CD4-positive, alpha-beta T cell treated with Interleukin-2 at 100 ng/mL for 4 hours (primary cell): ENCODE data around the gene PDE4C.

Experiments used
- DNase-seq: peaks from one replicate; pipeline ENCODE4 v3.0.0-alpha.2; 2020; ENCODE audit warnings: low spot score

PDE4C gene

GRCh38 chr19:18198374-18198773 is 27.9 kb downstream of the PDE4C start:
- no peak for DNase-seq

GRCh38 chr19:18197941-18198340 is 28.3 kb downstream of the PDE4C start:
- no peak for DNase-seq

DNA sequence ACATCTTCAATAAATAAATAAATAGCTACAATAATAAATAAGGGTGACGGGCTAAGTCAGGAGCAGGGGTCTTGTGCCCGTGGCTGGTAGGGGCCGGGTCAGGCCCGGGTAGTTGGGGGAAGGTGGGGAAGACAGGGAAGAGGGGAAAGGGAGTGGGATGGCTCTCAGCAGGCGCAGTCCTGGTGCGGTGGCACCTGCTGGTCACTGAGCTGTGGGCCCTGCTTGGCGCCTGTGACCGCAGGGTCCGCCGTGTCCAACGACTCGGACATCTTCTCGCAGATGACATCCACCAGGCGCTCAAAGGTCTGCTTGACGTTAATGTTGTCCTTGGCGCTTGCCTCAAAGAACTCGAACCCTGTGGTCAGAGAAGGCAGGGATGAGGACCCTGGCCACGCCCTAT is 28.9 kb downstream of the PDE4C start:
- no peak for DNase-seq

DNA sequence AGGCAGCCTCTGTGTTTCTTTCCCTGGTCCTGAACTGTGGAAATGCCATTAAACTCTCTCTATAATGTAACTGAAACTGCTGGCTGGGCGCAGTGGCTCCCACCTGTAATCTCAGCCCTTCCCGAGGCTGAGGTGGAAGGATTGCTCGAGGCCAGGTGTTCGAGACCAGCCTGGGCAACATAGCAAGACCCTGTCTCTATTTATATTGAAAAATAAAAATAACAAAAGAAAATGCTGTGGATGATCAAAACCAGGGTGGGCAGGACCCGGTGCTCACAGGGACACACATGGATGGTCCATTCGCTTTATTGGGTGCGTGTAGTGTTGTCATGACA is 29.8 kb downstream of the PDE4C start:
- no peak for DNase-seq

DNA sequence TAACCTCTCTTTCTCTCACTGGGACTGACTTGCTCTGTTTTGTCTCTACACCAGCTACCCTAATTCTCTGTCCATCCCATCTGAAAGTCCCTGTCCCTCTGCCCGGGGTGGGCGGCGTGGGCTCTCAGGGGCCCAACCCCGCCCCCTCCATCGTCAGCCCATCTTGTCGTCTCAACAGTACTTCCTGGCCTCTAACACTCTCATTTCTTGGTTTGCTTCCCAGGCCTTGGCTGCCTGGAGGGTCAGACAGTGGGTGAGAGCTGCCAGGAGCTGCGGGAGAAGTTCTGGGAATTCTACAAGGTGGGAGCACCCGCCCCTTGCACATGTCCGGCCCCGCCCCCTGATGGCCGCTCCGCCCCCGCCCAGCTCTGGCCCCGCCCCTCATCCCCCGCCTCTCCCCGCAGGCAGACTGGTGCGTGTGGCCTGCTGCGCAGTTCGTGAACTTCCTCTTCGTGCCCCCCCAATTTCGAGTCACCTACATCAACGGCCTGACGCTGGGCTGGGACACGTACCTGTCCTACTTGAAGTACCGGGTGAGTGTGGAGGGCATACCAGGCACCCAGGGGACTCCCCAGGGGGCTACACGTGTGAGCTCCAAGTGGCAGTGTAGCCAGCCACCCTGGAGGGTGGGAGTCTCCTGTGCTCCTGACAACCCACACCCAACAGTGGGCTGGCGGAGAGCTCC is 31.5 kb downstream of the PDE4C start:
- DNase-seq: no peak

DNA sequence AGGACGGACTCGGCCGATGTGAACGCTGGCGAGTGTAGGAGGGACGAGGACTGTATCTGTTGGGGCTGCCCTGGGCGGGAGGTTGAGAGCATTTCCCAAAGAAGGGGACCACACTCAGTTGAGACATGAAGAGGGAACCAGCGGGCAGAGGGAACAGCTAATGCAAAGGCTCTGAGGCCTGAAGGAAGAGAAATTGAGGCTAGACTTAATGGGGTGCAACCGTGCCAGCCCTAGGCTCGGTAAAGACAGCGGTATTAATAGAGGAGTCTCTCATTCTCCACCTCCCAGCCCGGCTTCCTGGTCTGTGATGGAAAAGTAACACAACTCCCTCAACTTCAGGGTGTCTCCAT is 32.1 kb downstream of the PDE4C start:
- DNase-seq: no peak

GRCh38 chr19:18193388-18194180 is 32.7 kb downstream of the PDE4C start:
- no peak for DNase-seq

DNA sequence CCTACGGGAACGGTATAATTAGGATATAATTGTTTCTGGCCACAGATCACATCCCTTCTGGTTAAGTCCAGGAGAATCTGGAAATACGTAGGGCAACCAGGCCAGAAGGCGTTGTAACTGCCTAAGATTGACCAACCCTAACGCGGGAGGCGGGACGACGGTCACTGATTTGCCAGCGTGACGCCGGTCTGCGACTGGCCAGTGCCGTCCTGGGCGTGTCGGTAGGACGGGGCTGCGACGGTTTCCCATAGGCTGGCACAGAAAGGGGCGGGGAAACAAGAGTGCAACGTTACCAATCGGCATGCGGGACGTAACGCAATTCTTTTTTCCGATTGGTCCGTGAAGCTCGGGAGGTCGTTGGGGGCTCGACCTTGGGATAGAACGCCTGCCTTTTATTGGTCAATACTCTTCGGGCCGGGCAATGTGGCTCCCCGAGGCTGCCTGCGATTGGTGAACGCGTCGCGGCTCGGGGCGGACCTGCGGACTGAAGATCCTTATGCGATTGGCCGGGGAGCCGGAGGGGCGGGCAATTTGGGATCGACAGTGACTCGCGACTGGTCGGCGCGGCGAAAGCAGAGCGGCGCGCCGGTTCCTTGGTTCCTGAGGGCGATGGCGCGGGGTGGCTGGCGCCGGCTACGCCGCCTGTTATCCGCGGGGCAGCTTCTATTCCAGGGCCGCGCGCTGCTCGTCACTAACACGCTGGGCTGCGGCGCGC is 33.4 kb downstream of the PDE4C start, which contains the start of gene MPV17L2:
MPV17L2 (plus strand) TSS at position 546 of the 715 bp plus-strand sequence; CDS start at position 610, 64 bp downstream.
- DNase-seq: peak; percentile 100

GRCh38 chr19:18191640-18192062 is 34.6 kb downstream of the PDE4C start:
- no peak for DNase-seq

GRCh38 chr19:18190278-18190677 is 36.0 kb downstream of the PDE4C start:
- no peak for DNase-seq

- no peak for DNase-seq
Observed at GRCh38 chr19:18185538-18185937, 40.7 kb downstream of the PDE4C start.

DNA sequence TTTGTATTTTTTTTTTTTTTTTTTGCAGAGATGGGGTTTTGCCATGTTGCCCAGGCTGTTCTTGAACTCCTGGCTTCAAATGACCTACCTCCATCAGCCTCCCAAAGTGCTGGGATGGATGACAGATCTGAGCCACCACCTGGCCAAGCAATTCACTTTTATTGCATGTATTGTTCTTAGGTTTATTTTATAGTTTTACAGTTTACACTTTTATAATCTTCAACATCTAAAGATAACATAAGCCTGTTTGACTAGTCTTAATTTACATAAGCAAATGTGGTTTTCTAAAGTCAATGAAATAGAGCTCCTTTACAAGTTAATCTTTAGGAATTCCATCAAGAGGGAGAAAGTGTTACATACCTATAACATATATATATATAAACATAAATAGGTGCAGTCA is 42.7 kb downstream of the PDE4C start:
- no peak for DNase-seq

- DNase-seq: no peak
Observed at GRCh38 chr19:18179957-18180356, 46.3 kb downstream of the PDE4C start.

GRCh38 chr19:18176367-18177310 is 49.6 kb downstream of the PDE4C start:
- DNase-seq: no peak

- DNase-seq: no peak
Observed at GRCh38 chr19:18174983-18175382, 51.3 kb downstream of the PDE4C start.
